Activated T-cell treated with anti-CD3 and anti-CD28 coated beads for 4 hours (primary cell): Measurements from ENCODE around the gene DIS3L2.
"Not testable (repeated sequence)": the region's sequence is repeated elsewhere in the genome, so short reads cannot be mapped to it uniquely, and the experiment has no call there.

Source experiments
- DNase-seq: peaks from one replicate; pipeline ENCODE4 v3.0.0-alpha.2; 2020

Gene DIS3L2

DNA sequence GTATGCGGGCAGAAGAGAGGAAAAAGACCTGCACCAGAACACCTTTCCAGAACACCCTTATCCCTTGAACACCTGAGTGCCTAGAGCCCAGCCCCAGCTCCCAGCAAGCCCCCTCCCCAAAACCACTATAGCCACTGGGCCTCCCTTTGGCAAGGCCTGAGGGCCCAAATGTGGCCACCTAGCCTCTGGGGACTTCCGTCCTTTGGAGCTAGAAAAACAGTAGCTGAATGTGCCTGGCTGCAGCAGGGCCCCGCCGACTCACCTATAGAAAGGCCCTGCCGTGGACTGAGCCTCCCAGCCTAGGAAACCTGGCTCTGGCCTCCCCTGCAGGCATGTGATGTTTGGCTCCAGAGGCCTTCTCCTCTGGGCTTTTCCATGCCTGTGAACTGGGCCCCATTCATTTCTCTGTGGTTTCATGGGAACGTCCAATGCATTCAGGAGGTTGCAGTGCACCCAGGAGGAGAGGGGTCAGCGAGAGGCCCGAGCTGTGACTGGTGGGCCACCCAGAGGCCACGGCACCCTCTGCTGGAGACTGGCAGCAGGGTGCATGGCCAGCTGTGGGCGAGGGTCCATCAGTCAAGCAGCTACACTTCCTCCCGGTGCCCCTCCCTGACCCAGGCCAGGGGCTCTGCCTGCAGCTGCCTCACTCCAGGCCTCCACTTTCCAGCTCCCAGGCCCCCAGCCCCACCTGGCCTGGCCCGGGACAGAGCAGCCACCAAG lies 401.7 kb downstream of the DIS3L2 start:
- not testable (repeated sequence) for DNase-seq

DNA sequence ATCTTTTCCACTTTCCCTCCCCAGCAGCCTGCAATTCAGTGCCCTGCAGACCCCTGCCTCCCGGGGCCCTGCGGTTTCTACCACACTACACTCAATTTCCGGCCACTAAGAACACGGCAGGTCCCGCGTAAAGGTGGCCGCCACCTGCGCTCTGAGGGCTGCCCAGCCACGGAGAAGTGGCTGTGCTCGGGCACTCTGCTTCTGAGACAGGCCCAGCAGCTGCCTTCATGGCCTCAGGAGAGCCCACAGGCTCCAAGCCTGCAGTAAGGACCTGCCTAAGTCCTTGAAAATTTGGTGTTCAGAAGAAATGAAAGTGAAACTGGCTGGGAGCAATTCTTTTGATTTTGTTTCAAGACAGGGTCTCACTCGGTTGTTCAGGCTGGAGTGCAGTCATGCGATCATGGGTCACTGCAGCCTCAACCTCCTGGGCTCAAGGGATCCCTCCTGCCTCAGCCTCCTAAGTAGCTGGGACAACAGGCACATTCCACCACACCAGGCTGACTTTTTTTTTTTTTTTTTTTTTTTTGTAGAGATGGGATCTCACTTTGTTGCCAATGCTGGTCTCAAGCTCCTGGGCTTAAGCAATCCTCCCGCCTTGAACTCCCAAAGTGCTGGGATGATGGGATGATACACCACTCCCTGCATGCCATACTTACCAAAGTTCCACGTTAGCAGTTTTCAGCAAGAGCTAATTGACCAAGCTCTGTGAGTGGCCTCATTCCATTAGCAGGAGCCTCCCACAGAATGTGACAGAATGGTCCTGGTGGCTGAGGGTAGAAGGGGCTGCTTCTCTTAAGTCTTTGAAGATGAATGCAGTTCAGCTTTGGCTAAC lies 402.5 kb downstream of the DIS3L2 start:
- no peak for DNase-seq

DNA sequence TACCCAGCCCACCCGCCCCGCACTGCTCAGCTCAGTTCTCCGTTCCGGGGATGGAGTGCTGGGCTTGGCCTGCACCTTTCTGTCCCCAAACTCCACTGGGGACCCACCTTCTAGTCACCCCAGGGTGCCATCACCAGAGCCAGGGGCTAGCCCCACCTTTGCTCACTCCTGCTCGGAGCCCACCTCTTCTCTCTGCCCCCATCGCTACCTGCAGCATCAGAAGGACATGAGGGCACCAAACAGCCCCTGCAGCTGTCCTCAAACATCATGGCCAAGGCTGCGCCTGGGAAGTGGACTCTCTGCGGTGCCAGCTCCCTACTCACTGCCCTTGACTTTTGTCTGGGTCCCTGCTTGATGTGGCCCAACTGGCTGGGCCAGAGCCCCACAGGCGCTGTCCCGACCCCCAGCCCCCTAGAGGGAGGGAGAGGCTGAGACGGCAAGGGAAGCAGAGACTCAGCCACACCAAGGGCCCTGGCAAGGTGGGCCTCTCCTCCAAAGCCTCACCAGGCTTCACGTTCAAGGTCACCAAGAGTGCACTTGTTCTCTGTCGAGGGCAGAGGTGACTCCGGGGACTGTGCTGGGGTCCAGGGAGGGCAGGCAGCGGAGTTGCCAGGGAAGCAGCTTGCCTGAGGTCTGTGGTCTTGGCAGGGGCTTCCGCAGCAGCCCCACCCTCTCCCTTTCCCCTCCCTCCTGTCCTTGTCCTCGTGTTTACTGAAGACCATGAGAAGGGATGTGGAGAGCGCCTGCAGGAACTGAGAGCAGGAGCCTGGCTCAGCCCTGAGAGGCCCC lies 403.5 kb downstream of the DIS3L2 start:
- DNase-seq, result not testable (repeated sequence)

DNA sequence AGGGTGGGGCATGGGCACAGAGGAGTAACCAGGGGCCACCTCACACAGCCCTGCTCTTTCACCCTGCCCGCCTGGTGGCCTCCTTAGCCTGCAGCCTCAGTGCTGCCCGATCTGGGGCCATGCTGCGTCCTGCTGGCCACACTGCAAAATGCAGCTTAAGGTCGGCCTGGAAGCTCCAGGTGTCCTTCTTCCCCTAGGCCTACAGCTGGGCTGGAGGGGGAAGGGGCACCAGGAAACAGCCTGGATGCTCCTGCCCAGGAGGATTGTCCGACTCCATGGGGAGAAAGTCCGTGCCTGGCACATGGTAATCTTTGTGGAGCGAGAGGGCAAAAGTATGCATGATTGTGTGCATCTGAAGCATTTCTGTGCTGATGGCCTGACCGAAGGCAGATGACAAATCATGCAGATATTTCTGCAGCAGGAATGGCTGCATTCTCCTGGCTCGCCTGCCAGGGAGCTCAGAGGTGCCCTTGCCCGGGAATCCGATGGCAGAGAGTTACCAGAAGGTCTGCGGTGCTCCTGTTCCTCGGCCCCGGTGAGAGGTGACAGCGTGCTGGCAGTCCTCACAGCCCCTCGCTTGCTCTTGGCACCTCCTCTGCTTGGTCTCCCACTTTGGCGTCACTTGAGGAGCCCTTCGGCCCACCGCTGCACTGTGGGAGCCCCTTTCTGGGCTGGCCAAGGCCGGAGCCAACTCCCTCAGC lies 404.3 kb downstream of the DIS3L2 start:
- no peak for DNase-seq

DNA sequence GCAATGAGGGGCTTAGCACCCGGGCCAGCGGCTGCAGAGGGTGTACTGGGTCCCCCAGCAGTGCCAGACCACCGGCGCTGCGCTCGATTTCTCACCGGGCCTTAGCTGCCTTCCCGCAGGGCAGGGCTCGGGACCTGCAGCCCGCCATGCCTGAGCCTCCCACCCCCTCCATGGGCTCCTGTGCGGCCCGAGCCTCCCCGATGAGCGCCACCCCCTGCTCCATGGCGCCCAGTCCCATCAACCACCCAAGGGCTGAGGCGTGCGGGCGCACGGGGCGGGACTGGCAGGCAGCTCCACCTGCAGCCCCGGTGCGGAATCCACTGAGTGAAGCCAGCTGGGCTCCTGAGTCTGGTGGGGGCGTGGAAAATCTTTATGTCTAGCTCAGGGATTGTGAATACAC lies 404.9 kb downstream of the DIS3L2 start:
- not testable (repeated sequence) for DNase-seq

DNA sequence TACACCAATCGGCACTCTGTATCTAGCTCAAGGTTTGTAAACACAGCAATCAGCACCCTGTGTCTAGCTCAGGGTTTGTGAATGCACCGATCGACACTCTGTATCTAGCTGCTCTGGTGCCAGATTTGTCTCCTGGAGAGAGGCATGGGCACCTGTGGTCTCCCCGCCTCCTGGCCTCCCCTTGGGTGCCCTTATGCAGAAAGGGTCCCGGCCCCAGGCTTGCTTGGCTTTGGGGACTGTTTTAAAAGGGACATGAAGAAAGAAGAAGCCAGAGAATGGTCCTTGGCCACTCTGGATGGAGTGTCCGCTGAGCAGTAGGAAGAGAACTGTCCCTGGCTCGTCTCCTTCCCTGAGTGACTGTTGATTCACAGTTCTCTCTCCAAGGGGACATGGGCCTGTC lies 405.5 kb downstream of the DIS3L2 start:
- no peak for DNase-seq

DNA sequence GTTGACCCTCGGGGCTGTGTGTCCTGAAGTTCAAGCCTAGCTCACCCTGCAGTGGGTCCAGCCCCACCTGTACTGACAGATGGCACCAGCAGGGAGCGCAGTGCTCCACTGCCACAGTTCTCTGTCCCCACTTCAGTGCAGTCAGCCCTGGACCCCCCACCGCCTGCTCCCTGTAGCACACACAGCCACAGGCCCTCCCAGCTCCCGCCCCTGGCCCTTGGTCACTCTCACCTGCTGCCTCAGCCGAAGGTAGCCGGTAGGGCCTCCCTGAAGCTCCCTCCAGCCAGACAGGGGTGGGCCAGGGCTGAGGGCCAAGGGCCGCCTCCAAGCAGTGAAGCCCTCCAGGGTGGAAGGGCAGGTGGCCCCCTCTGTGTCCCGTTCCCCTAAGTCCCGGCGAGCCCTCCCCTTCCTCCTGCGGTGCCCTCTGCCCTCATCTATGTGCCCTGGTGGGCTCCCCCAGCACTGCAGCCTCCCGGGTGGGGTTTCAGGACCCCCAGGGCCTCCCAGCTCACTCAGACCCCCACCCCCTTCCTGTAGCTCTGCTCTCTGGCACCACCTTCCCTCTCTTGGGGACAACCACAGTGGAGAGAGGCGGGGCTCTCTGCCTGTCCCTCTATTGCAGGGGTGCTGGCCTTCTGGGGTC lies 406.2 kb downstream of the DIS3L2 start:
- DNase-seq, result no peak

DNA sequence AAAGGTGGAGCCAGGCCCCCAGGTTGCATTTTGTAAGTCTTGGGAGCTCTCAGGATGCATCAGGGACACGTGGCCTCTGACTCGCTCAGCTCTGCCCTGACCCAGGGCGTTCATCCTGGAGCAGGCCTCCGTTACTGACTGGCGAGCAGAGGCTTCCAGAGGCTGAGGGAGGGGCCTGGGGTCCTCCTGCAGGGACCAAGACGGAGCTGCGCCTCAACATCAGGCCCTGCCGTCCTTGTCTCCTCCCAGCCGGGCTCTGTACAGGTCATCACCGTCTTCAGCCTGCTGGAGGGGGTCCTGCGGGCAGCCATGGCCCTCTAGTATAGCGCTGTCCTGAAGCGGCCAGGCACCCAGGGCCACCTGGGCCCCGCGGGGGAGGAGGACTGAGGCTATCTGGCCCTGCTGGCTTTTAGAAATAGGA lies 406.8 kb downstream of the DIS3L2 start:
- DNase-seq, result no peak

DNA sequence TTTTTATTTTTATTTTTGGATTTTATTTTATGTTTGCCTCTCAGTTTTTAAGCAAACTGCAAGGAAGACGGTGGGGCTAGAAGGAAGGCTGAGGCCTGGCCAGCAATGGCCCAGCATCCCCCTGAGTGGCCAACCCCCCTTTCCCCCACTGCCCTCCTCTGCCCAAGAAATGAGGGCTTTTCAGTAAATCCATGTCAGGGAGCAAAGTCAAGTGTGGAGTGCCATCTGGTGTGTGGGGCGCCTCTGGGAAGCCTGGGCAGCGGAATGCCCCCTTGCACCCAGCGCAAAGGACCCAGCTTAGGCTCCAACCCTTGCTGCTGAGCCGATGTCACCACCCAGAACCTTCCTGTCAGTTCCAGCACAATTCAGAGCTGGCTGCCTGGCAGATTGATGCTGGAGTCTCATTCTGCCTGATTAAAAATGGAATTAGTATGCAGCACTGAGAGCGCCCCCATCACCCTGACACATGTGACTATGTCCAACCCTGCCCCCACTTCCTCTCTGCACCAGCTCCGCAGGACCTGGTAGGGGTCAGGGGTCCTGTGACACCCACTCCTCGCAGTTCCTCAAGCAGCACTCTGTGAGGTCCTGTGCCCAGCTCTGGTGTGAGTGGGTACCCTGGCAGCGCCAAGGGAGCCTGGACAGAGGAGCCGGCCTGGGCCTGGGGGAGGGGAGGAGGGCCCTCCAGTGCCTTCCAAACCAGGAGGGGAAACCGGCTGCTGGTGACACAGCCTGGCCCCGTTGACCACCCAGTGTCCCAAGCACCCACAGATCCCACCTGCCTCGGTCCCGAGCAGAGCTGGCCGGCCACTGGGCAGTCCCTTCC lies 407.8 kb downstream of the DIS3L2 start:
- no peak for DNase-seq

DNA sequence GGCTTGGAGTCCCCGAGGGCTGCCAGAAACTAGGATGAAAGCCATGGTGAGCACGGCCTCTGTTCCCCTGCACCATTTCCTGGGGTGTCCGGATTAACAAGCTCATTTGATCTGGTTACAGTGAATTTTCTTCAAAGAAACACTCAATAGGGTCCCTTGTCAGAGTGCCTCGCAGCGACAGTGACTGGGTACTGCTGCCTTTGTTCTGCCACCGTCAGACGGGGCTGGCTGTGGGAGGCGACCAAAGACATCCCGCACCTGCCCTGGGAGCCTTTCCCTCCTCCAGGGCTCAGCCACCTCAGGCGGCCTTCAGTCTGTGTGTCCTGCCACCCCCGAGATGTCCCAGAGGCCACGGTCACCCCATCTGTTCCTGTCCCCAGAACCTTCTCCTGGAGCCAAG lies 408.5 kb downstream of the DIS3L2 start:
- DNase-seq, result not testable (repeated sequence)

DNA sequence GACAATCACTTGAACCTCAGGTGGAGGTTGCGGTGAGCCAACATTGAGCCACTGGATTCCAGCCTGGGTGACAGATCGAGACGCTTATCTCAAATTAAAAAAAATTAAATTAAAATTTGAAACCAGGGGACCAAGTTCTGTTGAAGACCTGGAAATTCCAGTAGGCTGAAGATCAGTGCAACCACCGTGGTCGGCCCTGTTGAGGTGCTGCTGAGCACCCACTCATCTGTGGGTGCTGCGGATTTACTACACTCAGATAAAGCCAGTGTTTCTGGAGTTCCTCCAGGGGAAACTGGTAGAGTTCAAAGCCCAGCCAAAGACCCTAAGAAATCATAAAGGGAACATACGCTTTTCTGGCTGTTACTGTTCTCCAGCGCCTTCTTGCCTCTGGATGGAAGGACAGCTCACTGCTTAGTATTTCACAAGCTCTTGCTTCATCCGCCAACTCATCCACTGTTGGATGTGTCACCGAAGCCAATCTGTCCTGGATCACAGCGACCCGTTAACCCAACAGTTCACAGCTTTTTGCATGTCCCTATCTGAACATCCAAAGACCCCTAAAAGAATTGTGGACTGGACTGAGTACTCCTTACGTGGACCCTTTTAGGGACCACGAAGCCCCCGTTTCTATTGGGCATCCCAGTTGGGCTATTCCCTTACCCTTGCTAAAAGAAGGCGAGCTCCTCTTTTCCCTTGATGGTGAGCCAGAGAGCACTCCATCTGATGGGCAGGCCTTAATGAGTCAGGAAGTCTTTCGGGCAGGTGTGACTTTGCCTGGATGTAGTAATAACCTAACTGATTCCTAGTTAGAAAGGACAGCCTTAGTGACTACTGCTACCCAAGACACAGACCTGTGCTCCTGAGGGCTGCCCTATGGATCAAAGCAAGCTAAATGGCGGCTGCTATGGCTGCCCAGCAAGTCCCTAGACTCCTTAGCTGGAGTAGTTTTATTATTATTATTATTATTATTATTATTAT lies 411.0 kb downstream of the DIS3L2 start:
- DNase-seq, result no peak

DNA sequence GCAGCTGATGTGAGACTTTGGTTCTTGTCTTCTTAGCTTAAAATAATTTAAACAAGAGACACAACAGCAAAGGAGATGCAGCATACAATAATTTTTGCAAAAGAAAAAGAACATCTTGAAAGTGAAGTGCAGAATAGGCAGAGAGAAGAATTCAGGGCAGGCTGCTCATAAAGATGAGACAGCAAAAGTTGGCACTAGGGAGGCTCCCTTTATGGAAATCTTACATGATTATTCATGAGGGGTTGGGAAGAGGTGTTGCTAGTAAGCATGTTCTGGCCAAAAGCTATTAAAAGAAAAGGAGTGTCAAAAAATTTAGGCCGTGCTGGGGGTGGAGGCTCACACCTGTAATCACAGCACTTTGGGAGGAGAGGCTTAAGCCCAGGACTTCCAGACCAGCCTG lies 412.8 kb downstream of the DIS3L2 start:
- DNase-seq, result no peak

DNA sequence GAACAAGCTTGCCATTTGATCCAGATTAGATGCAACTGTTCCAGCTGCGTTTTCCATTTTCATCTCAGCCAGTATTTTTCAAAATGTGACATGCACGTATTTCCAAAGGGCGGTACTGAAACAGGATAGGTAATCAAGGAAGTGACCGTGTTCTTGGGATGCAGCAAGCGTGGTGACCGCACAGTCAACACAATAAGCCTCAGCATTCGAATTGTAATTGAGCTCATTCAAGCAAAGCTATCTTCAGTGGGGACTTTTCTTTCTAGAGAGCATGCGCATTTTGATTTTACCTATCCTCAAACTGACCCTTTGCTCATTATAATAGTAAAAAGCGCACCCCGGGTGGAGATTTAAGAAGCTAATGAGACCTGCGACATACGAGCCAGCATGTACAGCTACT lies 413.7 kb downstream of the DIS3L2 start:
- no peak for DNase-seq

DNA sequence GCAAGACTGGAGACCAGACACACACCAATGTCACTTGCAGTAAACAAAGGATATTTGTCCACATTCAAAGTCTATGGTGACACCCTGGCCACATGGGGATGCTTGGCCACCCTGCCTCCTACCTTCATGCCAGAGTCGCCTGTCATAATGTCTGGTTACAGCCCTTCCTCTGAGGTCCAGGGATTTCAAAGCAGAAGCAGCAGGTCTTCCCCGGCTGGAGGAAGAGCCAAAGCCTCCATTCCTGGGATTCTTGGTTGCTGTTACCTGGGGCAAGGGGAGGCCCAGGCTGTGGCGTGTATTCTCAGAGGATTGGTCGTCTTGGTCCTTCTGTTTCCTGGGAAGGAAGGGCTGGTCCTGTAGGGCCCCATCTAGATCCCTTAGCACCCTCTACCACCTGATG lies 414.7 kb downstream of the DIS3L2 start:
- DNase-seq, result no peak

DNA sequence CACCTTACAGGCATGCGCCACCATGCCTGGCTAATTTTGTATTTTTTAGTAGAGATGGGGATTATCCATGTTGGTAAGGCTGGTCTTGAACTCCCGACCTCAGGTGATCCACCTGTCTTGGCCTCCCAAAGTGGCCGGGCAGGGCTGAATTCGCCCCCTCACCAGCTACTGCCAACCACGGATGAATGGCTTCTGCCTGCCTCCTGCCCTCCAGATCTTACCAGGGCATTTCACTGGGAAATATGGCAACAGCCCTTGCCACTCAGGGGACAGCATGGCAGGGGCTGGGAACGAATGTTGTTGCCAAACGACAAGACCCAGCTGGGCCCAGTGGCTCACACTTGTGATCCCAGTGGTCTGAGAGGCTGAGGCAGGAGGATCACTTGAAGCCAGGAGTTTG lies 415.2 kb downstream of the DIS3L2 start:
- DNase-seq, result no peak

DNA sequence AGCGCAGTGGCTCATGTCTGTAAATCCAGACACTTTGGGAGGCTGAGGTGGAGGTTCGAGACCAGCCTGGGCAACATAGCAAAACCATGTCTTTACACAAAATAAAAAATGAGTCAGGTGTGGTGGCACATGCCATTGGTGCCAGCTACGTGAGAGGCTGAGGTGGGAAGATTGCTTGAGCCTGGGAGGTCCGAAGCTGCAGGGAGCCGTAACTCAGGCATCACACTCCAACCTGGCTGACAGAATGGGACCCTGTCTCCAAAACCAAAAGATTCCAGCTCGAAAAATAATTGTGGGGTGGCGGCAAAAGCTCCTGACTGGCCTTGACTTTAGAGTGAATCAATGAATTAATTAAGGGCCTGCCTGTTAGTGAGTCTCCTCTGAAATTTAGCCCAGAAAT lies 415.8 kb downstream of the DIS3L2 start:
- no peak for DNase-seq

DNA sequence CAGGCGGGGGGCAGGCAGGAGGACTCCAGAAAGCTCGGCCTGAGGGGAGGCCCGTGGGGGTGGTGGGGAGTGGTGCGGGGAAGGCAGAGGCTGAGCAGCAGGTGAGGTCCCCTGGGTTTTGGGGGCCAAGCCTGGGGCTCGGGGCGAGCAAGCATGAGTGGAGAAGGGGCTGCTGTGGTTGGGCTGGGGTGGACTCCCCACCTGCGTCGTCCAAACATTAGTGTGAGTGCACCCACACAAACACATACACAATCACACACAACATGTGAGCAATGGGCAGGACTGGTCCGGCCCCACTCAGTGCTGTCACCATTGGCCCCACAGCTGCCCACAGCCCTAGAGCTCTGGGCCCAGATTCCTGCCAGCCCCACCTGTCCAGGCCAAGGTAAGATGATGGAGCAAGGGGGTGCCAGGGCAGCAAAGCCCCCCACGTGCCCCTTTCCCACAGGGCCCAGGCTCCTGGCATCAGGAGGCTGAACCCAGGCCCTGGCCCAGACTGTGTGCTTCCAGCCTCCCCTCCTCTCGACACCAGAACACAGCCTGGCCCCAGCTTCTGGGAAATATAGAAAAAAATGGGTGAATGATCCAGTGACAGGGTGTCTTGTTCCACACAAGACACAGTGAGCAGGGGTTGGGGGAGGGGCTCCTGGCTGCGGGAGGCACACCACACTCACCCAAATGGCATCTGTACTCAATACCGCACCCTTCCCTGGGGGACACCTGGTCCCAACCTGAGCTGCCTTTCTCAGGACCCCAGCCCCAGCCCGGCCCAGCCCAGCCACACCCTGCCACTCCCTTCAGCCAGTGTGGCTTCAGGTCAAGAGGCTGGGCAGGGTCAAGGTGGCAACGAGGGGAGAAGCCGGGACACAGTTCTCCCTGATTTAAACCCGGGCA lies 416.6 kb downstream of the DIS3L2 start:
- DNase-seq, result no peak

DNA sequence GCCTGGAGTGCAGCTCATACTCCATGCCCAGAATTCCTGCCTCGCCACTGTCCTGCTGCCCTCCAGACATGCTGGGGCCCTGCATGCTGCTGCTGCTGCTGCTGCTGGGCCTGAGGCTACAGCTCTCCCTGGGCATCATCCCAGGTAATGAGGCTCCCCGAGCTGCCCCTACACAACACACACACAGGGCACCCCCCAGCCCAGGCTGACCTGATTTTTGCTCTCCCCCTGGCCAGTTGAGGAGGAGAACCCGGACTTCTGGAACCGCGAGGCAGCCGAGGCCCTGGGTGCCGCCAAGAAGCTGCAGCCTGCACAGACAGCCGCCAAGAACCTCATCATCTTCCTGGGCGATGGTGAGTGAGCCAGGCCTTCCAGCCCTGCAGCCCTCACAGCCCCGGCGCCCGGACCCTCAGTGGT lies 417.2 kb downstream of the DIS3L2 start, which contains the start of gene ALPP:
TSS of gene ALPP (plus strand) at position 17 of the 417 bp plus-strand sequence. CDS start at position 69, 52 bp downstream.
- DNase-seq, result not testable (repeated sequence)
